ENCODE results near the gene AGBL1.

The AGBL1 gene

DNA sequence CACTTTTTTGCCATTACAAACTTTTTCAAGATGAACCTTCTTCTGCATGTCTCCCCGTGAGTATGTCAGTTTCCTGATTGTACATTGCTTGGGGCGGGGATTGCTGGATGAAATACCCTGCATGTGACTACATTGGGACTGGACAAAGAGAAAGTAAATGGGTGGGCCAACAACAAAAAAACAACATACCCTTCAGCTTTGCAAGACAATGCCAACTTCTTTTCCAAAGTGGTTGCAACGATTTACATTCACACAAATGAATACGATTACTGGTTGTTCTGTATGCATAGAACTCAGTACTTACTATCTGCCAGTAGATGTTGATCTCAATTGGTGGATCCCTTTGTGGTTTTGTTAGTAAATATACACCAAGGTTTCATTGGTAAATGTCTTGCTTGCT is 908.4 kb downstream of the AGBL1 start:
- H3K4me3 ChIP-seq (ENCODE audit: low read depth in 1 of 2, low read length in 1 of 2): no peak overlapping the region
- H3K27me3 ChIP-seq: no peaks in the 10 kb centered on the region
- no peaks in the 10 kb centered on the region for H3K4me1 ChIP-seq (ENCODE audit: control insufficient read depth in 1 of 2, insufficient read depth in 1 of 2, low read depth in 1 of 2, low read length in 1 of 2)
- TF ChIP-seq, protein P1, sequence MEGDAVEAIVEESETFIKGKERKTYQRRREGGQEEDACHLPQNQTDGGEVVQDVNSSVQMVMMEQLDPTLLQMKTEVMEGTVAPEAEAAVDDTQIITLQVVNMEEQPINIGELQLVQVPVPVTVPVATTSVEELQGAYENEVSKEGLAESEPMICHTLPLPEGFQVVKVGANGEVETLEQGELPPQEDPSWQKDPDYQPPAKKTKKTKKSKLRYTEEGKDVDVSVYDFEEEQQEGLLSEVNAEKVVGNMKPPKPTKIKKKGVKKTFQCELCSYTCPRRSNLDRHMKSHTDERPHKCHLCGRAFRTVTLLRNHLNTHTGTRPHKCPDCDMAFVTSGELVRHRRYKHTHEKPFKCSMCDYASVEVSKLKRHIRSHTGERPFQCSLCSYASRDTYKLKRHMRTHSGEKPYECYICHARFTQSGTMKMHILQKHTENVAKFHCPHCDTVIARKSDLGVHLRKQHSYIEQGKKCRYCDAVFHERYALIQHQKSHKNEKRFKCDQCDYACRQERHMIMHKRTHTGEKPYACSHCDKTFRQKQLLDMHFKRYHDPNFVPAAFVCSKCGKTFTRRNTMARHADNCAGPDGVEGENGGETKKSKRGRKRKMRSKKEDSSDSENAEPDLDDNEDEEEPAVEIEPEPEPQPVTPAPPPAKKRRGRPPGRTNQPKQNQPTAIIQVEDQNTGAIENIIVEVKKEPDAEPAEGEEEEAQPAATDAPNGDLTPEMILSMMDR (IDR thresholded peaks at IDR 0.05): no peak
- no peaks in the 10 kb centered on the region for H3K9me3 ChIP-seq
- H3K36me3 ChIP-seq: no peaks in the 10 kb centered on the region
- H3K27ac ChIP-seq: no peak overlapping the region

DNA sequence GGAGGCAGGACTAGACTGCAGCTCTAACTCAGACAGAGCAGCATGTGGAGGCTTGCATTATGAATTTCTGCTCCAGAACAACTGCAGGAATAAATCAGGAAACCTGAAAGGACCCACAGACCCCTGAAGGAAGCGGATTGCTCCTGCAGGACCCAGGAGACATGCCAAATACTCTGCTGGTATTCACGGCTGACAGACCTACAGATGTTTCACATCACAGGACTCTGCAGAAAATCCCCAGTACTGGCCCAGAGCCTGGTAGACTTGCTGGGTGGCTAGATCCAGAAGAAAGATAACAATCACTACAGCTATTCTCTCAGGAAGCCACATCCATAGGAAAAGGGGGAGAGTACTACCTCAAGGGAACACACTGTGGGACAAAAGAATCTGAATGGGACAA is 942.1 kb downstream of the AGBL1 start:
- TF ChIP-seq, protein P1 (IDR thresholded peaks at IDR 0.05): no peak
- no peaks in the 10 kb centered on the region for H3K4me1 ChIP-seq (ENCODE audit: control insufficient read depth in 1 of 2, insufficient read depth in 1 of 2, low read depth in 1 of 2, low read length in 1 of 2)
- no peaks in the 10 kb centered on the region for H3K9me3 ChIP-seq
- no peaks in the 10 kb centered on the region for H3K36me3 ChIP-seq
- H3K4me3 ChIP-seq (ENCODE audit: low read depth in 1 of 2, low read length in 1 of 2): no peak overlapping the region
- no peak overlapping the region for H3K27ac ChIP-seq
- no peaks in the 10 kb centered on the region for H3K27me3 ChIP-seq

DNA sequence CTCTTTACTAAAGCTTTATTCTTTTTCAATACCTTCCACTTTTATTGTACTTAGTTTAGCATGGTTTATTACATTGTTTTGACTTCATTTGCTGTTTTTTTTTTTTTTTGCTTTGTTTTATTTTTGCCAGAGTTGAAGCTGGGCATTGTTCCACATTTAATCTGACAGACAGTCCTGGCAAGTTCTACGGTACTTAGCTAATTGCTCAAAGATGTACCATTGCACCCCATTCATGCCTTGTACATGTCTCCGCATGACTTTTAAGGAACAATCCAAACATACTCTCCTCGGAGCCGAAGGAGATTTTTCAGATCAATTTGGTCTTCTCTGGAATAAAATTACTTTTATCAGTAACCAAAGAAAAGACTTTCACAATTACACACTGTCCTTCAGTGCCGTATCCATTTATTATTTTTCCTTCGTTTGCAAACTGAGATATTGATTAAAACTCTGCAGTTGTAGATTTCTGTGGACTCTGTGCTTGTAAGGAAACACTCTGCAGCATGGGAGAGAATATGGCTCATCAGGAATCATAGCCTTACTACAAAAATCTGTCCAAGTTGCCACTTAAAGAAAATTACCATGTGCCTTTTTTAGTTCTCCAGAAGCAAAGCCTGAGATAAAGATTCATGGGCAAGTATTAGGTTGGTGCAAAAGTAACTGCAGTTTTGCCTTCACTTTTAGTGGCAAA is 952.0 kb downstream of the AGBL1 start:
- TF ChIP-seq, protein P1 (IDR thresholded peaks at IDR 0.05): no peak
- H3K27me3 ChIP-seq: no peaks in the 10 kb centered on the region
- H3K27ac ChIP-seq: no peak overlapping the region
- H3K36me3 ChIP-seq: no peaks in the 10 kb centered on the region
- H3K4me1 ChIP-seq (ENCODE audit: control insufficient read depth in 1 of 2, insufficient read depth in 1 of 2, low read depth in 1 of 2, low read length in 1 of 2): no peaks in the 10 kb centered on the region
- H3K9me3 ChIP-seq: no peaks in the 10 kb centered on the region
- no peak overlapping the region for H3K4me3 ChIP-seq (ENCODE audit: low read depth in 1 of 2, low read length in 1 of 2)

DNA sequence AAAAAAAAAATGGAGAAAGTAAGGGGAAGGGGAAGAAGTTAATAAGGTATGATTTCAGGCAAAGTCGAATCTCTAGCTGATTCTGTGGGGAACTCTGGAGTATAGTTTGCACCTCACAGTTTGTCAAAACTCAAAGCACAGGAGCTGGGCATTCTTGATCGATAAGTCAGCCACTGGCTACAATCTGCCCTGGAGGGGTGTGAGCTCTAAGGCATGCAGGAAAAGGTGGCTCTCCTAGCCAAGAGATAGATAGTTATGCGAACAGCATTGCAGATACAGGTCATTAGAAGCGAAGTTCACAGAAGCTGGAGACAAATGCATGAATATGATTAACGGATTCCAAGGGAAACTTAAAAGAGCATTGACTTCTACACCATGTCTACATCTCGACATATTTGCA is 952.6 kb downstream of the AGBL1 start:
- Histone ChIP-seq H3K27ac (no peak overlapping the region), H3K4me3 (ENCODE audit: low read depth in 1 of 2, low read length in 1 of 2) (no peak overlapping the region), H3K9me3 (no peaks in the 10 kb centered on the region), H3K36me3 (no peaks in the 10 kb centered on the region), H3K4me1 (ENCODE audit: control insufficient read depth in 1 of 2, insufficient read depth in 1 of 2, low read depth in 1 of 2, low read length in 1 of 2) (no peaks in the 10 kb centered on the region), H3K27me3 (no peaks in the 10 kb centered on the region)
- TF ChIP-seq, protein P1 (IDR thresholded peaks at IDR 0.05): no peak

DNA sequence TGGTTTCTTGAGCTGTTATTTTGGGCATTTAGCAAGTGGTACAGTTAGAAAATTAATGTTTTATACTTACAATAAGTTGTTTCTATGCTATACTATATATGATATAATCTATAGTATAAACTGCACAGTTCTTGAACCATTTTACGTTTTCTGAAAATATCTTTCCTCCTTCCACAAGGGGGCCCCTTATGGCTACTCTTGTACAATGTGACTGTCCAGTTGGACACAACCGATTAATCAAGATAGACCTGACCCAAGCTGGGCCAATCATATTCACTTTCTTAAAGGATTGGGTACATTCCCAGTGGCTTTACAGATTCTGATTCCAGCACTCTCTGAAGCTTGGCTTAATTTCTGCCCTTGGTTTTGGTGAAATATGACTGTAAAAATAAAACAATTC is 953.4 kb downstream of the AGBL1 start:
- no peak overlapping the region for H3K4me3 ChIP-seq (ENCODE audit: low read depth in 1 of 2, low read length in 1 of 2)
- H3K9me3 ChIP-seq: no peaks in the 10 kb centered on the region

More for the DNA sequence above, 953.4 kb downstream of the AGBL1 start:
- H3K27ac ChIP-seq: no peak overlapping the region
- H3K4me1 ChIP-seq (ENCODE audit: control insufficient read depth in 1 of 2, insufficient read depth in 1 of 2, low read depth in 1 of 2, low read length in 1 of 2): no peaks in the 10 kb centered on the region
- TF ChIP-seq, protein P1 (IDR thresholded peaks at IDR 0.05): no peak
- no peaks in the 10 kb centered on the region for H3K36me3 ChIP-seq
- no peaks in the 10 kb centered on the region for H3K27me3 ChIP-seq
